HG02588 (cell line): ENCODE results near the gene DHRS3.

Experiments used
- ATAC-seq: cut with Tn5 transposase; IDR thresholded peaks from one replicate; pipeline ENCODE4 v1.9.1; 2021; ENCODE audit warnings: mild to moderate bottlenecking, moderate library complexity; ENCODE audit not compliant: unreplicated experiment

The DHRS3 gene

DNA sequence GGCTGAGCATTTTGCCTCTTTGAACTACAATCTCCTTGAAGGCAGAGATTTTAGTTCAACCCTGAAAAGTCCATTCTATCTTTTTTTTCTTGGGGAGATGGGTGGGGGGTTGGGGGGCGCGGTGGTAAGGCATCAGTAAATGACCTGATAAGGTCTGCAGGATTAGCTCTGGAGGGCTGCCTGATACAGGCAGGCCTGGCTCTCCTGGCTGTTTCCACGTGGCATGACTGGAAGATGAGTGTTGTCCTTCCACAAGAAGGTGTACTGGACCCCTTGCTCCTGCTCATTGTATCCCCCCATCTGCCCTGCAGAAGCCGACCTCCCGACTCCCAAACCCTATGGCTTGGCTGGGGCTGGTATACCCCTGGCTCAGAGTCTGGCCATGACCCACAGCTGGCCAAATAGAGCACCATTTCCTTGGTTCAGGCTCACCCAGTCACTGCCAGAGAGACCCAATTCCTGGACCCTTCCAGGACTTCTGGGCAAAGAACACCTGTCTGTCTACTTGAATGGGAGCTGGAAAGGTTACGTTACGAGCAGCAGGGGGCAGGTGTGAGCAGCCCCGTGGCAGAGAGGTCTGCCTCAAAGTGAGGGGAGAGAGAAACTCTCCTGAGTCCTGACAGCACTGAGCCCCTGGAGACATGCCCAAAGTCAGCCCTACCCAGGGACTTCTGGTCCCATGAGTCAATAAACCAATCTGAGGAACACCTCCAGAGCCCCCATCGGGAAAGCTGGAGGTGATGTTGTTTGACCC, 17.0 kb downstream of the DHRS3 start:
- ATAC-seq, result no peak

DNA sequence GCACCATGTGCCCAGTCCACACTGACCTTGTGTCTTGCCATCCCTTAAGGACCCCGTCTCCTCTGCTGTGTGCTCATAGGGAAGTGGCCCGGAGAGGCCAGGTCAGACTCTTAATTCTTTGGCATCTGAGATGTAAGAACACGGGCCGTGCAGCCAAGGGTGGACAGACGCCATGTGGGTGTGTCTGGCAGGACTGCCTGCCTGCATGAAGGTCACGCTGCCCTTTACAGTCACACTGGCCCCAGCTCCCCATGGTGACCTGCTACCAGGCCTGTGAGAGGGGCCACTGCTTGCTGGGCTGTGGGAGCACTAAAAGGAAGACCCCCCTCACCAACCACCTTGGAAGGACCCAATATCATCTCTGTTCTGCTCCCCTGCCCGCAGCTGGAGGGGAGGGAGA, 17.7 kb downstream of the DHRS3 start:
- ATAC-seq, result no peak

DNA sequence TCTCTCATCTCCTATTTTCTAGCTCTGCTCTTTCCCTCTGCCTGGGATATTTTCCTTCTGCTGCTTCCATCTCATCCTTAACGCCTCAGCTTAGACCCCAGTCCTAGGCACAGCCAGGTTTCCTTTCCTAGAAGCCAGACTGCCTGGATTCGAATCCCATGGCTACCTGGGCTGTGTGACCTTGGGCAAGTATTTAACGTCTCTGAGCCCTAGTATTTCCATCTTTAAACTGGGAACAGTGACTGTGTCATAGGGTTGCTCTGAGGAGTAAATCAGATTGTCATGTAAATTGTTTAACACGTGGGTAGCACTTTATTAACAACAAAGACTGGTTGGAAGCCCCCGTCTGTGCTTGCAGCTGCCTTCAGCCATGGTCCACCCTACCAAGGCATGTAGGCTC, 18.4 kb downstream of the DHRS3 start:
- ATAC-seq, result no peak

DNA sequence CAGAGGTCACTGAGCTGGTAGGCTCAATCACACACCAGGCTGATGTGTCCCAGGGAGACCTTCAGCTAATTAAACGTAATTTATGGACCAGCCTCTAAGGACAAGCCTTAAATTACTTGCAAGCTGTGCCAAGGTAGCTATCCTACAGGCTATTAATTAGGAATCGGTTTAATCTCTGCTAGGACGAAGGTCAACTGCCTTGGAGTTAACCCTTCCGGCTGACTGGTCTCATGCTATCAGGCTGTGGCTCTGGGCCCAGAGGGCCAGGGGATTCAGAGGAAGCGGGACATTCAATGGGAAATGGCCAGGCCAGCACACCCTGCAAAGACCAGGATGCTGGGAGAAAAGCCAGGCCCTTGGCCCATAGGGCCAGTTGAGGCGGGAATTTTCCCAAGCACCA, 19.0 kb downstream of the DHRS3 start:
- ATAC-seq, result no peak

DNA sequence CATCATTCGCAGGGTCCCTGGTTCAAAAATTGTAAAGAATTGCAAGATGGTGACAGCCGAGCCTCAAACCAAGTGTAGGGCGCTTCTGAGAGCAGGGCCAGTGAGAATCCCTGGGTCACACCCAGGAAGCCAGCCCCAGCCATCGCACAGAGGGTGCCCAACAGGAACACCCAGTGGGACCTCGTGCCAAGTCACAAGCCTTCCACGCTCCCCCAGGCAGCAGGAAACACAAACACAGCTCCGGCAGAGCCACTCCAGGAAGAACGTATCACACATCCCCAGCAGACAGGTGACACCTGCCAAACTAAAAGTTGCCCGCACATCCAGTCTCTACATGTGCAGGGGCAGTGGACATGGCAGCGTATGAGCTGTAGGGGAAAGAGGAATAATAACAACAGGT, 20.2 kb downstream of the DHRS3 start:
- ATAC-seq, result no peak

DNA sequence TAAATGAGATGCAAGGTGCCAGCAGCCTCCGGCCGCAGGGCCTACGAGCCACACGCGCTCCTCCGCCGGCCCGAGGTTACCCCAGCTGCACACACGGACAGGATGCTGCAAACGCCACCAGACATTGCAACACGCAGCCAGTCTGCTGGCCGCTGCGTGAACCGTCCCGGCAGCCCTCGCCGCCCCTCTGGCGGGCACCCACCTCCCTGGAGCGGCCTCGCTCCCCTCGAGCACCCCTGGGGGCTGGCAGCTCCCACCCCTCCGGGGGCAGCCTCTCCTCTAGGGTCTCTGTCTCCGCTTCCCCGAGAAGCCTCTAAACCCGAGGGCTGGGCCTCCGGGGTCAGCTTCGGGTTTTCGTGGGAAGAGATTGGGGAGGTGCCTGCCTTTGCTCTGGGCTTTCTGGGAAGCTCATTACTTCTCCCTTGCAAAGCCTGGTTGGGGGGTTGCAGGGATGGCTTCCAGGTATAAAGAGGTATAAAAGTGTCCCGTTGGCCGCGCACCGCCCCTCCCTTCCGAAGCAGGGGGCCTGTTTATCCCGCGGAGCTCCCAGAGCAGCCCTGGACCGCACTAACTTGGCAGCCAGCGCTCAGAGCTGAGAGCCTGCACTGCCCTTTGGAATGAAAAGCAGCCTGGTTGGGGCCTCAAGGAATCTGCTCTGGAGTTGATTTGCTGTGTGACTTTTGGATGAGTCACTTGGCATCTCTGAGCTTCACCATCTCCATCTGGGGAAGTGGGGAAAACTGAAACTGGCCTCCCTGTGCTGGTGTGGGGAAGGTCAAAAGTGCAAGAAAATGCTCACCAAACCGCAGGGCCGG, 21.8 kb downstream of the DHRS3 start:
- ATAC-seq, result no peak

DNA sequence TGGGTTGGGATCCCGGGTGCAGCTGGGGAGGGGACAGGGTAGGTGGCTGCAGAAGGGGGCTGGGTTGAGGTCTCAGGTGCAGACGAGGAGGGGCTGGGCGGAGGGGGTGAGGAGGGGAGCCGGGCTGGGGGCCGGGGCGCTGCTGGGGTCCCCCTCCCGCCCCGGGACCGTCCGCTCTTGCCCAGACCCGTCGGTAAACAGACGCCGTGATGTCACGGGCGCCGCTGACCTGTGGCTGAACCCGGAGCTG, 22.3 kb downstream of the DHRS3 start:
- ATAC-seq, result no peak

DNA sequence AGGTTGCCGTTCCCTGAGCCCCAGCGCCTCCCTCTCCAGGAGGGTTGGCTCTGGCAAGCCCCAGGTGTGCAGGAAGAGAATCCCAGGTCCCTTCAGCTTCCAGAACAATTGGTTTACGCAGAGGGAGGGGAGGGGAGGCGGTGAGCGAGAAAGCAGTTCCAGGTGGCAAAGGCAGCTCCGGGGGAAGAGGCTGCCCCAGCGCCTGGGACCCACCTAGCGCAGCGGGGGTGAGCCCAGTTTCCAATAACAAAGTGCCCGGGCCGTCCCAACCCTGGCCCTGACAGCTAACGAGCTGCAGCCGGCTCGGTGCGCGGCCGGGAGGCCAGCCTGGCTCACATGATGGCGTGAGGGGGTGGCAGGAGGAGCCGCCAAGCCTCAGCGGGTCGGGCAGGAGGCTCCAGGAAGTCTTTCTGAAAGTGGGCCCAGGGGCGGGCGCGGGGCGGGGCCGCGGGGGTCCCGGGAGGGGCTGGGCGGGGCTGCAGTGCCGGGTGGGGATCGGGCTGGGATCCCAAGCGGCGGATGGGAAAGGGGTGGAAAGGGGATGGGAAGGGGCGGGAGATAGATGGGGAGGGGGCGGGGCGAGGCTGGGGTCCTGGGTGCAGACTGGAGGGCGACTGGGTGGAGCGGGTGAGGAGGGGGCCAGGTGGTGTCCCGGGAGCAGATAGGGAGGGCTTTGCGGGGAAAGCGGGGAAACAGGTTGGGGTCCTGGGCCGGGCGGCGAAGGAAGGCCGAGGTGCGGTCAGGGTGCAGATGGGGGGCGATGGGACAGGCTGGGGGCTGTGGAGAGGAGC, 22.8 kb downstream of the DHRS3 start:
- ATAC-seq, result no peak

DNA sequence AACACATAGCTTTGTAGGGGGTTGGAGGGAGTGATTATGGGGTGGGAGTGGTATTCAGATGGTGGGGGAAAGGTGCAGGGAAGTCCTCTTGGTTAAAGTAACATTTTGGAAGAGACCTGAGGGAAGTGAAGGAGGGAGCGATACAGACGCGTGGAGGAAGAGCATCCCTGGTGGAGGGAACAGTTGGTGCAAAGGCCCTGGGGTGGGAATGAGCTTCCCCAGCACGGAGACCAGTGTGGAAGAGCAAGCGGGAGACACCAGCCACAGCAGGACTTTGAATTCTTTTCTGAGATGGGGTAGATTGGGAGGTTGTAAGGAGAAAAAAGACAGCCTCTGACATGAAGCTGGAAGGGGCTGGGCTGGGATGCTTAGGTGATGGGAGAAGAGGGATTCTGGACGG, 23.5 kb downstream of the DHRS3 start:
- ATAC-seq, result no peak

DNA sequence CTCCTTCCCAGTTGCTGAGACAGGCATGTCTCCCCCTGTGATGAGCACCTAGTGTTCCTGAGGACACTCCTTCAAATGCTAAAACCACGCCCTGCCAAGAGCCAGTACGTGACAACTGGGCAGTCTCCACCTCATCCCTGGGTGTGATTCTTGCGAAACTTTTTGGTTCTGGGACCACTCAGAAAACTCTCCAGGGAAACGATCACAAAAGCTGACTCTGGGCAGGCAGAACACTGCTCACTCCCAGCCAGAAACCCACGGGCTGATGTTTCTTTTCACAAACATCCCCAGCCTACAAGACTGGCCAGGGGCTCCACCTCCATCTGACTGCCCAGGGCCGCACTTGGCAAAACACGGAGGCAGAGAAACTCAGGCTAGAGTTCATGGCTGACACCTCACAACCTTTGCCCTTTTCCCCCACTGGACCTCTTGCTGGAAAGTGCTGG, 24.4 kb downstream of the DHRS3 start:
- no peak for ATAC-seq

DNA sequence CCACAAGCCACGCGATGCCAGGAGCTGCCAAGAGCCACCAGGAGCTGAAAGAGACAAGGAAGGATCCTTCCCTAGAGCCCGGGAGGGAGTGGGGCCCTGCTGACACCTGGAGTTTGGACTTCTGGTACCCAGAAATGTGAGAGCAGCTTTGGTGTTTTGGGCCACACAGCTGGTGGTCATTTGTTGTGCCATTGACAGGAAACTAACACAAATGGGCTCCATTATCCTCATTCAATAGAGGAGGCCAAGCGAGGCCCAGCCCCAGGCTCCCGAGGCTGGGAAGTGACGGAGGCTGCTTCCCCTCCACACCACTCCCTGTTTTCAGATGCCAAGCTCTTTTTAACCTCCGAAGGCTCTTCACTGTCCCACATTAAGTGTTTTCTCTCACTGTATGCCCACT, 25.5 kb downstream of the DHRS3 start:
- ATAC-seq, result no peak

DNA sequence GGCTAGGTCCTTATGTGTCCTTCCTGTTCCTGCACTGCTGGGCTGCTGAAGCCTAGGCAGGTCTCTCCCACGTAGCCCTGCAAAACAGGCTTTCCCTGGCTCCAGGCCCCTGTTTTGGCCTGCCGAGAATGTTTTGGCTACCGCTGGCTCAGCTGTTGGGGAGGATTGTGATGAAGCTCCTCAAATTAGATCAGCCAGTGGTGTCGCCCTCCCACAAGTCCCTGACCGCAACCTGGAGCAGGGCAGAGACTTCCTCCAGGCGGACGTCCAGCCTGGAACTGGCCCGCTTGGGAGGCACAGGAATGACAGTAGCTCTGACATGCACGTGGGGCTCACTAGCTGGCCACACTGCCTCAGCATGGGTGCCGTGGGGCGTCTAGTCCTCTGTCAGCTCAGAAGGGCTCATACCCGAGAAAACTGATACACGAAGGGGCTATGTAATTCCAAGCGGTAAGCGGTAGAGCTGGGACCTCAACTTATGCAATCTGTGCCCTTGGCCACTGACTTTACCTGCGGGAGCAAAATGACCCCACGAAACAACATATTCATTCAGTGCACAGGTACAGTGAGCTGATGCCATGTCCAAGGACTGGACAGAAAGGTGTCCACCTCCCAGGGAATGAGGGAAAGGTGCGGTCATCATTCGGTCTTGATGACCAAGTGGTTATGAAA, 26.6 kb downstream of the DHRS3 start:
- ATAC-seq, result no peak

DNA sequence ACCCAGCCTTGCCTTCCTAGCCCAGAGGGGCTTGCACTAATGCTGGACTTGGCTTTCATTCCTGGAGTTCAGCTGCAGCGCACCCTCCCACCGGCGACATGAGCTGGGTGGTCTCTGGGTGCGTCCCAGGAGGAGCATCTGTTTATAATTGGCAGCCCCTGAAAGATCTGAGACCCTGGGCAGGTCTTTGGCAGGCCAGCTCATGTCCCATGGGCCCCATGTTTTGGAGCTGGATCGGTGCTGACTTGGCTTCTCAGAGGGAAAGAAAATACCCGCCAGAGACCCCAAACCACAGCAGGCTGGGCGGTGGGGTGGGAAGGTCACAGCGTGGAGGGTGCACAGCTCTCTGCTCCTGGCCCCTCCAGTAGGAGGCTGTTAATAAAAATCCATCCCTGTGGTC, 29.3 kb downstream of the DHRS3 start:
- no peak for ATAC-seq

DNA sequence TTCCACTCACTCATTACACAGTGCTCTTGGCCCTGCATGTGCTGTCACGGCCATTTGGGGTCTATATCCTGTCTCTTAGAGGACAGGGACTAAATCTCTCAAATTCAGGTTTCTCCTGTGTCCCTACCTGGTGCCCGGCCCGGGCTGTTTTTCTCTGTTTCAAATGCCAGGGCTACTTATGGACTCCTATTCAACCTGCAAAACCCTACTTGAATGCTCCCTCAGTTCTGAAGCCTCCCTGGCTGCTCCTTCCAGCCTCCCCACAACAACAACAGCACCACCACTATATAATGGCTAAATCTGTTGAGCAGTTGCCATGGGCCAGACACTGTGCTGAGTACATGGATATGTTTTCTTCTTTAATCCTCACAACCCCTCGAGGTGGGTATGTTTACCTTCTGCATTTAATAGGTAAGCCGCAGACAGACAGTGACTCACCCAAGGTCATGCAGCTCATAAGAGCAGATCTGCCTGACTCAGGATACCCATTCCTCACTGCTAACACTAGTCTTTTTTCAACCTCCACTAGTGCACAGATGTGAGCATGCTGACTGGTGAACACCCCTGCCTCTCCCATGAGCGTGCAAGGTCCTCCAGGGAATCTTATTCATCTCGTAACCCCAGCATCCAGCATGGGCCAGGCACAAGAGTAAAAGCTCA, 29.9 kb downstream of the DHRS3 start:
- ATAC-seq, result no peak

DNA sequence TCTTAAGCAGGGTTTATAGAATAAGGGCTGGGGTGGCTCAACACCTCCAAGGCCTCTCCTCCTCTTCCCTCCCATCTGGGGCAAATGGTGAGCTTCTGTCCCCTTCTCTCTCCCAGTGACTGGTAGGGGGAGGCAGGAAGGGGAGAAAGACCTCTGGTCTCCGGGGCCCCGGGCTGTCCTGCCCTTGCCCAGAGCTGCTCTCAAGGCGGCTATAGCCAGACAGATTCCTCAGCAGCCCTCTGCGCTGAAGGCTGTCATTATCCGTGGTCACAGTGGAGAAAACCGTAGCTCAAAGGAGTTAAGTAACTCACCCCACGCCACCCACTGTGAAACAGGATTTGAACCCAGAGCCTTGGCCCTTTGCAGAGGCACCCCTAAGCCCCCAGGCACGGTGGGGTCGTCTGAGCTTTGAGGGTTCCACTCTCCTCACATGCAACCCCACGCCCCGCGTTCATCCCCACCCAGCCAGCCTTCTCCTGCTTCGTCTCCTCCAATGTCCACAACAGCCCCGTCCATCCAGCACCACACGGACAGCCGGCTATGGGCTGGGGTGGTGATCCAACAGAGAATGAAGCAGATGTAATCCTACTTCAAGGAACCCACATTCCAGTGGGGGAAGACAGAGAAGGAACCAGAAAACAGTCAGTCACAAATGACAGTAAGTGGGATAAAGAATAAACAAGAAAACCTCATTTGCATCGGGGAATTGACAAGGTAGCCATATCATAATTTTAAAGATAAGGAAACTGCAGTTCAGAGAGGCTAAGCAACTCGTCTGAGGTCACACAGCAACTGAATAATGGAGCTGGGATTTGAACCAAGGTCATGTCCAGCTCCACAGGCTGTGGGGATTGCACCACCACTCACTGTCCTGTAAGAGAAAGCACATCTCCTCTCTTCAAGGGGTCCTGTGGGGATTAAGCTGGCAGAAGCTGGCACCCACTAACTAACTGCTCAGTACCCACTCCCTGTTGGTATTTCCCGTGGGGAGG, 31.8 kb downstream of the DHRS3 start:
- ATAC-seq, result no peak

DNA sequence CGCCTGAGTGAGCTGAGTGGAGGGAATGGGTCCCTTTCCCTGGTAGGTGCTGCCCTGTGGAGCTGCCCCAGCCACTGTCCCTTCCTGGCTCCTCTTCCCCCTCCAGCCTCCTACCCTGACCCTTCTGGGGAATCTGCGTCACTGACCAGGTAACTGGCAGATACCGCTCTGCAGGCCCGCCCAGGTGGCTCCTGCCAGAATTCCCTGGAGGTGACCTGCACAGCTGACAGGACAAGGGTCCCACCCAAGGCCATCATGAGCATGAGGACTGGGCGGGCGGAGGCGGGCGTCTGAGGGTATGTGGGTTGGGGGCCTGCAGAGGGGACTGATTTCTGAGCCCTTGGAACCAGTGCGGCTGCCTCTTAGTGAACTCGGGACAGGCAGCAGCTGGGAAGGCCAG, 32.5 kb downstream of the DHRS3 start:
- ATAC-seq, result no peak

DNA sequence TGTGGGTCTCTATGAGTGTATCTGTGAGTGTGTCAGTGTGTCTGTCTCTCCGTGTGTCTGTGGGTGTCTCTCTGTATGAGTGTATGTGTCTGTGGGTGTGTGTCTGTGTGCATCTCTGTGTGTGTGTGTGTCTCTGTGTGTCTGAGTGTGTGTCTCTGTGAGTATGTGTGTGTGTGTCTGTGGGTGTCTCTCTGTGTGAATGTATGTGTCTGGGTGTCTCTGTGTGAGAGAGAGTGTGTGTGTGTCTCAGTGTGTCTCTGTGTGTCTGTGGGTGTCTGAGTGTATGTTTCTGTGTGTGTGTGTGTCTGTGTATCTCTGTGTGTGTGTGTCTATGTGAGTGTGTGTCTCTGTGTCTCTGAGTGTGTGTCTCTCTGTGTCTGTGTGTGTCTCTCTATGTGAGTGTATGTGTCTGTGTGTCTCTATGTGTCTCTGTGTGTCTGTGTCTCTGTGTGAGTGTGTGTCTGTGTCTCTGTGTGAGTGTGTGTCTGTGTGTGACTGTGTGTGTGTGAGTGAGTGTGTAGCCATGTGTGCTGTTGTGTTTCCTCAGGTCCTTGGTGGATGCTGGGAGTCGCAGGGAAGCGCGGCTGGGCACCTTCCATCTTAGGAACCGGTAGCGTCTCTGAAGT, 33.0 kb downstream of the DHRS3 start:
- no peak for ATAC-seq

DNA sequence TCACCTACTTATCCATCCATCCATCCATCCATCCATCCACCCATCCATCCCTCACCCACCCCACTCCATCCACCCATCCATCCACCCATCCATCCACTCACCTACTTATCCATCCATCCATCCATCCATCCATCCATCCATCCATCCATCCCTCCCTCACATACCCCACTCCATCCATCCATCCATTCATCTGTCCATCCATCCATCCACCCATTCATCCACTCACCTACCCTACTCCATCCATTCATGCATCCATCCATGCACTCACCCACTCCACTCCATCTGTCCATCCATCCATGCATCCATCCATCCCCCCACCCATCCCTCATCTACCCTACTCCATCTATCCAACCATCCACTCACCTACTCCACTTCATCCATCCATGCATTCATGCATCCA, 34.5 kb downstream of the DHRS3 start:
- ATAC-seq, result no peak

DNA sequence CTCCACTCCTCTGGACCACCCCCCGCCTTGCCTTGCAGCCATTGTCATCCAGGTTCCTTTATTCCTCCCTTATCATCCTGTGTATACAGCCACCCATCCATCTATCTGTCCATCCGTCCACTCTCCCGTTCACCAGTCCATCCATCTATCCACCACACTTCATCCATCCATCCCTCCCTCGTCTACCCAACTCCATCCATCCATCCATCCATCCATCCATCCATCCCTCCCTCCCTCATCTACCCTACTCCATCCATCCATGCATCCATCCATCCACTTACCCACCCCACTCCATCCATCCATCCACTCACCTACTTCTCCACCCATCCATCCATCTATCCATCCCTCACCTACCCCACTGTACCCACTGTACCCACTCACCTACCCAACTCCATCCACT, 35.4 kb downstream of the DHRS3 start:
- no peak for ATAC-seq
